Activated CD4-positive, CD25-positive, alpha-beta regulatory T cell treated with anti-CD3 and anti-CD28 coated beads, Interleukin-2, amount 50 U/mL, for 16 hours (primary cell): Measurements from ENCODE around the gene HOXC12.

ENCODE experiments used
- DNase-seq: peaks from one replicate; pipeline ENCODE4 v3.0.0-alpha.2; 2020; ENCODE audit warnings: low read depth, low spot score

Gene HOXC12

DNA sequence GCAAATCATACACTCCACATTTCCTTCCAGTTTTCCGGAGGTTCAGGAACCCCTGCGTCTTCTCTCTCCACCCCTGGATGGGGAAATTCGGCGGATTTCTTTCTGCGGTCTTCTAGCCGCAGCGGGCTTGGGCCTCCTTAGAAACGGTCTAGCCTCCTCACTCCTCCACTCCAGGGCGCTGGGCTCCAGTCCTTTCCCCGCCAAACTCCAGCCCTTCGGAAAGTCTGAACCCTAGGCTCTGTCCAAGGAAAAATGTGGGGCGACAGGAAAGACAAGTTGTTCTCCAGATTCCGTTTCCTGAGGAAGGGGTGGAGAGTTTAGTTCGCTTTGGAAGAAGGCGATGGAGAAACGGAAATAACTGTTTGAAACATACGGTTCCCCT lies 28.9 kb downstream of the HOXC12 start:
- no peak for DNase-seq

DNA sequence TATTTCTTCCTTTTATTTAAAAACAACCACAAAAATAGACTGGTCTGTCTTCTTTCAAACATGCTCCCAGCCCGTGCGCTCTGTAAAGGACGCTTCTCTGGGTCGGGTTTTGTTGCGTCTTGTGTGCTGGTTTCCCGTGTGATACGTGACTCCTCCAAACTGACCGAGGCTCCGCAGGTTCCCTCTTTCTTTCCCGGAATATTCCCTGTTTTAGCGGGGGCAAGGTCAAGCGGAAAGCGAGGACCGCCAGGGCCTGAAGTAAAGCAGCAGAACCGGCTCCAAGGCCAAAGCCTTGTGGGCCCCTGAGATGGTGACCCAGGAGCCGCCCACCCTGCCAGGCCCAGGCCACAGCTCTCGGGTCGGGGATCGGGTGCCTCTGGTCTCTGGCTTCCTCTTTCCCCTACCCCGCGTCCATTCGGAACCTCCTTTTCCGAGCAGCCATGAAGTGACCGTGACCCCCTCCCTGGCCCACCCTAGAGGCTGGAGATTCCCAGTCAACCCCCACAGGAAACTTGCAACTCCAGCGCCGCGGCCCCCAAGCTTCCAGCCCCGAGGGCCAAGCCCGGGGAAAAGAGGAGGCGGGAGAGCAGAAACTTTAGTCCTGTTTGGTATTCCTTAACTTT lies 29.4 kb downstream of the HOXC12 start:
- no peak for DNase-seq

DNA sequence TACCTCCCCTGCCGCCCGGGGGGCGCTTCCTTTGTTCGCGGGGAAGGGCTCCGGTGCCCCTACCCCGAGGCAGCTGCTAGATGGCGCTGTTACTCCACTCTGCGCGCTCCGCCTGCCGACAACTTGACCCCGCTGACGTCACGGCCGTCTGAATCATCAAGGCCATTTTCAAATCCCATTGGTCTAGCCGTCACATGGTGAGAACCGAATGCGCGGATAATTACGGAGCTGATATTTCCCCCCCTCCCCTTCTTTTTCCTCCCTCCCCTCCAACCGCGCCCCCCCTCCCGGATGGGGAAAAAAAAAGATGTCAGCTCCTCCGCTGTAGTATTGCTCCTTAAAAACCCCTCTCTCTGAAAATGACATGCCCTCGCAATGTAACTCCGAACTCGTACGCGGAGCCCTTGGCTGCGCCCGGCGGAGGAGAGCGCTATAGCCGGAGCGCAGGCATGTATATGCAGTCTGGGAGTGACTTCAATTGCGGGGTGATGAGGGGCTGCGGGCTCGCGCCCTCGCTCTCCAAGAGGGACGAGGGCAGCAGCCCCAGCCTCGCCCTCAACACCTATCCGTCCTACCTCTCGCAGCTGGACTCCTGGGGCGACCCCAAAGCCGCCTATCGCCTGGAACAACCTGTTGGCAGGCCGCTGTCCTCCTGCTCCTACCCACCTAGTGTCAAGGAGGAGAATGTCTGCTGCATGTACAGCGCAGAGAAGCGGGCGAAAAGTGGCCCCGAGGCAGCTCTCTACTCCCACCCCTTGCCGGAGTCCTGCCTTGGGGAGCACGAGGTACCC lies 30.4 kb downstream of the HOXC12 start, which contains the start of gene HOXC10:
Gene HOXC10, plus strand, starts transcription at position 246 of the 791 bp plus-strand sequence. Its CDS starts 114 bp downstream, at position 360.
- peak; percentile 48 for DNase-seq

GRCh38 chr12:53985692-53985993 lies 30.9 kb downstream of the HOXC12 start:
- no peak for DNase-seq

DNA sequence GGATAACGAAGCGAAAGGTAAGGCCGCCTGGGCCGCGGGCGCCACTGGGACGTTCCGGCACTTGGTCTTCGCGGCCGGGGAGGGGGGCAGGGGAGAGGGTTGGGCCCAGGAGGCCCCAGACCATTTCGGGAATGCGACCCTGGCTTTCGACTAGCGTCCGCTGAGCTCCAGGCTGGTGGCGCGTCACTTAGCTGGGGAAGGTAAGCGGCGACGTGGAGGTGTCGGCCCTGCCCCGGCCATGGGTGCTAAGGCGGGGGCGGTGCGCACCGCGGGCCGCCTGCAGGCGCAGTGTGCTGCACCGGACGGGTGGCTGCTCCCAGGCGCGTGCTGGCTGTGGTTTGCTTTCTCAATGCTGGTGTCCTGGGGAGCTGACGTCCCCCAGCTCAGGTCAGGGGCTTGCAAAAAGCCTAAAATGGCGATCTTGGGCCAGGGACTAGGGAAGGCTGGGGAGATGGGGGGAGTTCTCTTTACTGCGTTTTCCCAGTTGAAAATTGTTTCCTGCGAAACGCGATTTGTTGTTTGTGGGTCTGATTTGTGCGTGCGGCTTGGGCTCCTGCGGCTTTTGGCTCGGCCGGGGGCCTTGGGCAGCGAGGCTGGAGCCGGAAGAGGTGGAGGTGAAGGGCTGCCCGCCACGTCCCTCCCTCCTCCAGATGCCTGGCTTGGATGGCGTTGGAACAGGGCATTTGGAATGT lies 31.4 kb downstream of the HOXC12 start:
- DNase-seq, result no peak

DNA sequence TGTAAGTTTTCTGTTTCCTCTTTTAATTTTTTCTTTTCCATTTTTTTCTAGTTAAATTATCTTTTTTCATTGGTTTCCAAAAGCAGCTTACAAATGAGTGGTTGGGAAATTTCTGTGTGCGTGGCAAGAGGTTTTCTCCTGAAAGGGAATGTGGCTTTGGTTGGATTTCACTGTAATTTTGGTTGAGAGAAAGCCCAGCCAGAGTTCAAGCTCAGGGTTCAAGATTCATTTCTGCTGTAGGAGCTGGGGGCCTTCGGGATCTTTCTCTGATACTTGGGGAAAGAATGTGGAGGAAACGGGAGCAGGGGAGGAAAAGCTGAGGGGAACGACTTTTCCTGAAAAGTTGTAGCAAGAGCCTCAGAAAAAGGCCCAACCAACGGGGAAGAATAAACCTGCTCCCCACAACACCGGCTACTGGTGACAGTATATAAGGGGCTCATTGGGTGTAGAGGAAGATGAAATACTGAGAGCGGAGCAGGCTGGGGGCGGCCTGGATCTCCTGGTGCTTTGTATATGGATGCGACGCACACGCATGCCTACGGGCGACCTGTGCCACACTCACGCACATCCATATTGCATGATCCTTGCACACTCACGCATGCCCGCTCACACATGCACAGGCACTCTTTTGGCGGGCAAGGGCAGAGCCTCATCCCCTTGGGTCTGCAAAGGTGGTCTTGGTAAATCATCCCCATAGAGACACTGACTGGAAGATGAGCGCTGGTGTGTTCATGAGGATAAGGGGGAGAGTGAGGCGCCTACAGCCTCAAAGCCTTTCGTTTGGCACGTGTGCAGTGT lies 32.2 kb downstream of the HOXC12 start:
- DNase-seq, result no peak

DNA sequence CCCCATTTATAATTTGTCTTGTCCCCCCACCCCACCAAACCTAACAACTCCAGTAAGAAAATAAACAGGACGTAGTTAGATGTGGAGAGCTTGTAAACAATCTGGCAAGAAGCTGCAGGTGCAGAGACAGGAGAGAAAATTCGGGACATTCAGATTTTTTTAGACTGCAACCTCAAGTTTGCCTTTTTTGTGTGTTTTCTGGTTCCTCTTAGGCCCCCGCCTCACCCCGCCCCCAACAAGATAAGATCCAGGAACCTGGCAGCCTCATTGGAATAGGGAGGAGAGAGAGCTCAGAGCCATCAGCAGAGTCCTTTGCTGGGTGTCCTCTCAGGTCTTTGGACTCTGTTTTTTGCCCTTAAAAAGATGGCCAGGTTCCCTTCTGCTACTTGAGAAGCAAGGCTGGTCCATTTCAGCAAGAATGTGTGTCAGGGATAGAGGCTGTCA lies 33.1 kb downstream of the HOXC12 start:
- no peak for DNase-seq

DNA sequence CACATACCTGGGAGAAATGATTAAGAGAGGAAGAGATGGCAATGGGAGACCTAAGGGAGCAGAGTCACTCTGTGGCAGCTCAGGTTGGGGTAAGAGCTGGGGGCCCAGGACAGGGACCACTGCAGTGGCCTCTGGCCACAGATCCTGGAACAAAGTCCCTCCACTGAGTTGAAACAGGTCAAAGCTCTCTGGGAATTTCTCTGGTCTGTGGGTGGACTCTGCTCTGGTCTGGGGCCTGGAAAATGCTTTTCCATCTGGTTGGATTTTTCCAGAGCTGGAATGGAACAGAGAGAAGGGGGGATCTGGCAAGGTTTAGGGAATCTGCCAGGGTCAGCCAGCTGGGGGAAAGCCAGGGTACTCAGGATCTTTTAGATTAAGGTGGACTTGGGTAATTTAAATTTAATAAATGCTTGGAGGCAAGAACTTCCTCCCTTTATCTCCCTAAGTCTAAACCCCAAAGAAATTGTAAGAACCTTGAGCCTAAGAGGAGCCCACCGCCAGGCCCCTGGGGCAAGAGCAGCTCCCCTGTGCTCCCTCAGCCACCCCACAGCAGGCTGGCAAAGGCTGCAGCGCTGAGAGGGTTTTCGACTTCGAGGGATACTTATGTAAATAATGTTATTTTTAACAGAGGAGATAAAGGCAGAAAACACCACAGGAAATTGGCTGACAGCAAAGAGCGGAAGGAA lies 34.0 kb downstream of the HOXC12 start:
- DNase-seq, result no peak

DNA sequence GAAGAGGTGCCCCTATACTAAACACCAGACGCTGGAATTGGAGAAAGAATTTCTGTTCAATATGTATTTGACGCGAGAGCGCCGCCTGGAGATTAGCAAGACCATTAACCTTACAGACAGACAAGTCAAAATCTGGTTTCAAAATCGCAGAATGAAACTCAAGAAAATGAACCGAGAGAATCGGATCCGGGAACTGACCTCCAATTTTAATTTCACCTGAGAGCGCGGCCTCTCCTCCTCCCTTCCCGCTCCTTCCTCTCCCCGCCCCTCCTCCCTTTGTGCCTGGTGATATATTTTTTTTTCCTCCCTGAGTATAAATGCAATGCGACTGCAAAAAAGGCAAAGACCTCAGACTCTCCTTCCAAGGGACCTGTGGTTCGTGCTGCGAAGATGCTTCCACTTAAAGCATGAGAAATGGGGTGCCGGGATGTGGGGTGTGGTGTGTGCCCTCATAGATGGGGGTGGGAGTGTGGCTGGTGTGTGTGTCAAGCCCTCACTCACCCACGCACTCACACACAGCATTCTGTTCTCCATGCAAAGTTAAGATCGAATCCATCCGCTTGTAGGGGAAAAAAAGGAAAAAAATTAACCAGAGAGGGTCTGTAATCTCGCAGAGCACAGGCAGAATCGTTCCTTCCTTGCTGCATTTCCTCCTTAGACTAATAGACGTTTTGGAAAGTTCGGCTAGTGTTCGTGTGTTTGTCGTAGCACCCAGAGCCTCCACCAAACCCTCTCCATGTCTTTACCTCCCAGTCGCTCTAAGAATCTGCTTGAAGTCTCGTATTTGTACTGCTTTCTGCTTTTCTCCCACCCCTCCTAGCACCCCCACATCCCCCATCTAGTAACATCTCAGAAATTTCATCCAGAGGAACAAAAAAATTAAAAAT lies 34.8 kb downstream of the HOXC12 start:
- DNase-seq, result no peak

DNA sequence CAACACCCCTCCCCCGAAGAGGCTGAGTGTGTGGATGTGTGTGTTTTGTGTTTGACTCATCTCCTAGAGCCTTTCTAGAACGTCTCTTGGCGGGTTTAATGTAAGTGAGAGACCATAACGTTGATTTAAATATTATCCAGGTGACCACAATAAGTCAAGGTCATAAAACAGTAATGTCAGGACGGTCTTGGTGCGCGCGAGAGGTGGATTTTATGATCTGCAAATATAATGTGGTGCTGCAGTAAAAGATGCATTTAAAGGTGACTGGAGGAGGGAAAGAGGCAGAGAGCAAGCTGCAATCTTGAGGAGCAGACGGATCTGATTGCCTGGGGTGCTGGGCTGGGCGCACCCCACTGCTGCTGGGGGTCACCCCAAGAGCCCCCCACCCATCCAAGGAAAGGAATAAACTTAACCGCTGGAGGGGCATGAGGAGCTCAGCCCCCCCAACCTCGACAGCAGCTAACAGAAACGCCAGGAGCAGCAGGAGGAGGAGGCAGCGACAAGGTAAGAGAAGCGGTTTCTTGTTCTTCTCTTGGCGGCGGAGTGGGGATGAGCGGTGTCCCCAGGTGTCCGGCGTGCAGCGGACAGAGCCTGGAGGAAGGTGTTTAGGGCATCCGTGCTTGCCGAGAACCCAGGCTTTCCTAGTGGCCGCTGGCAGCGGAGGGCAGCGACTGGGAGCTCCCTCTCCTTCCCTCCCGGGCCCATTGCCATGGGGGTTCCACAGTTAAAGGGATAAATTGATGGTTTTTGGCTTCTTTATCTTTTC lies 35.8 kb downstream of the HOXC12 start:
- DNase-seq, result no peak

- no peak for DNase-seq
Measured at GRCh38 chr12:53991077-53991460, 36.4 kb downstream of the HOXC12 start.

DNA sequence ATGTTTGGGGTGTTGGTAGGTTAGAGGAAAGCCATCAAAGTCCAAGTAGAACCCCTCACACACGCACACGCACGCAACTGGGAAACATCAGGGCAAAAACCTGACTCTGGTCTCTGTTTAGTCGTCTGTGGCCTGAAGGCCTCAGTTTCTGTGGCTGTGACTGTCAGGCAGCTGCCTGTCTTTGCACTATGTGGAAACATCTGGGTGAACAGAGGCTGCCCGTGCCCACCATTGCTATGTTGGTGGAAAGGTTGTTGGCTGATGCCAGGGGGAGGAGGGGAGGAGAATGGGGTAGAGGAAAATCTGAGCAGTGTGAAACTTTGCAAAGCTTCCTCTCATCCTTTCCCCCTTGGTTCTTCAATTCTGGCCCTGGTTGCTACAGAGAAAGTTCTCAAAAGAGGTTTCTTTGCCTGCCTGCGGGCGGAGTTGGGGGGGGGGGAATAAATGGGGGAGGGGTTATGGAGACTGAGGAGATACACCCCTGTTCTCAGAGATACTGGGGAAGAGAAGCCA lies 37.7 kb downstream of the HOXC12 start:
- DNase-seq, result no peak

GRCh38 chr12:53993162-53994008 lies 38.7 kb downstream of the HOXC12 start:
- DNase-seq, result no peak

- DNase-seq, result no peak
Measured at GRCh38 chr12:53994009-53994263, 39.2 kb downstream of the HOXC12 start.

- no peak for DNase-seq
Measured at GRCh38 chr12:53994264-53995001, 39.7 kb downstream of the HOXC12 start.

DNA sequence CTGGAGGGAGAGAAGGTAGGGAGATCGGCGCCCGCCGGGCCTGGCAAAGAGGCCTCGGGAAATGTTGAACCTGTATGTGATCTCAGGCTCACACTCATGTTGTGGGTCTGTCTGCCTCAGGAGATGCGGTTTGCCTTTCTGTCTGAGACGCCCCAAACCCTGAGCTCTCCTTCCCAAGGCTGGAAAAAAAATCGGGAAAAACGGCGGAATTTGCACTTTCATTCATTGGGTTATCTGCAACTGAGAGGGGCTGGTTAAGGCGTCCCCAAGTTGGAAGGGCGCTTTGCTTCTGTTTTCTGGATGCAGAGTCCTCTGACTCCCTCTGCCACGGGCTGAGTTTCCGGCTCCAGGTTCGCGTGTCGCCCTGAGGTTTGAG lies 40.3 kb downstream of the HOXC12 start:
- DNase-seq, result no peak

GRCh38 chr12:53995378-53996239 lies 40.9 kb downstream of the HOXC12 start:
- no peak for DNase-seq
